Tibial artery (tissue), 4 donors: Measurements from ENCODE around the gene SUMO4.

Source experiments
- DNase-seq, 2 donors: peaks; one replicate each; pipeline ENCODE4 v3.0.0-alpha.2; 2019
- H3K27ac ChIP-seq, 2 donors: fragments of 200-600 bp; sonication (generic) in 1 of 2; 1 replicate in 1 of 2; 2 replicates in 1 of 2; pipeline ENCODE4 v1.5.1; 2018 to 2019; ENCODE audit warnings: mild to moderate bottlenecking in 1 of 2
- H3K27me3 ChIP-seq, 2 donors: fragments of 200-600 bp; sonication (generic) in 1 of 2; one replicate each; pipeline versions ENCODE4 v1.5.1 to v1.6.0; 2016 to 2019
- H3K36me3 ChIP-seq, 3 donors: fragments of 200-600 bp; sonication (generic) in 2 of 3; one replicate each; pipeline ENCODE4 v1.5.1; 2016 to 2019; ENCODE audit warnings: mild to moderate bottlenecking in 2 of 3
- H3K4me1 ChIP-seq, 4 donors: fragments of 200-600 bp; sonication (generic) in 2 of 4; 1 replicate in 3 of 4; 2 replicates in 1 of 4; pipeline ENCODE4 v1.5.1; 2016 to 2019
- H3K4me3 ChIP-seq, 2 donors: fragments of 200-600 bp; sonication (generic) in 1 of 2; 1 replicate in 1 of 2; 2 replicates in 1 of 2; pipeline ENCODE4 v1.5.1; 2018 to 2019; ENCODE audit warnings: mild to moderate bottlenecking in 2 of 2
- H3K9me3 ChIP-seq, 3 donors: fragments of 200-600 bp; sonication (generic) in 1 of 3; one replicate each; pipeline ENCODE4 v1.5.1; 2016 to 2019
- intact Hi-C: fragments of 100-400 bp; cut with DNase I; formaldehyde crosslinking; loops from one replicate; pipeline ENCODE4 v1.15.0; 2023; ENCODE audit warnings: low total_unique reads
- TF ChIP-seq, protein P1 (sequence below), 2 experiments: fragments of 200-600 bp in 1 of 2; fragments of 450-650 bp in 1 of 2; IDR thresholded peaks; one replicate each; pipeline ENCODE4 v1.5.1; 2017 to 2019; ENCODE audit warnings: antibody characterized with exemption in 2 of 2, mild to moderate bottlenecking in 1 of 2, moderate library complexity in 1 of 2

The SUMO4 gene

GRCh38 chr6:149400050-149400449, at the start of gene SUMO4:
SUMO4 (plus strand) TSS chr6:149400262; CDS start chr6:149400392, 130 bp downstream.
- no peak for DNase-seq
- no peaks in the 10 kb centered on the region for H3K9me3 ChIP-seq
- no peaks in the 10 kb centered on the region for H3K27me3 ChIP-seq
- TF ChIP-seq, protein P1, sequence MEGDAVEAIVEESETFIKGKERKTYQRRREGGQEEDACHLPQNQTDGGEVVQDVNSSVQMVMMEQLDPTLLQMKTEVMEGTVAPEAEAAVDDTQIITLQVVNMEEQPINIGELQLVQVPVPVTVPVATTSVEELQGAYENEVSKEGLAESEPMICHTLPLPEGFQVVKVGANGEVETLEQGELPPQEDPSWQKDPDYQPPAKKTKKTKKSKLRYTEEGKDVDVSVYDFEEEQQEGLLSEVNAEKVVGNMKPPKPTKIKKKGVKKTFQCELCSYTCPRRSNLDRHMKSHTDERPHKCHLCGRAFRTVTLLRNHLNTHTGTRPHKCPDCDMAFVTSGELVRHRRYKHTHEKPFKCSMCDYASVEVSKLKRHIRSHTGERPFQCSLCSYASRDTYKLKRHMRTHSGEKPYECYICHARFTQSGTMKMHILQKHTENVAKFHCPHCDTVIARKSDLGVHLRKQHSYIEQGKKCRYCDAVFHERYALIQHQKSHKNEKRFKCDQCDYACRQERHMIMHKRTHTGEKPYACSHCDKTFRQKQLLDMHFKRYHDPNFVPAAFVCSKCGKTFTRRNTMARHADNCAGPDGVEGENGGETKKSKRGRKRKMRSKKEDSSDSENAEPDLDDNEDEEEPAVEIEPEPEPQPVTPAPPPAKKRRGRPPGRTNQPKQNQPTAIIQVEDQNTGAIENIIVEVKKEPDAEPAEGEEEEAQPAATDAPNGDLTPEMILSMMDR (IDR thresholded peaks at IDR 0.05), result no peak
- H3K36me3 ChIP-seq, result peaks cover 20 to 41% (median 37%) of the 10 kb centered on the region in 3 donors
- intact Hi-C loops, result no loop called here
- H3K27ac ChIP-seq, result no peak within 1 kb of the TSS
- no peak within 1 kb of the TSS for H3K4me3 ChIP-seq
- no peaks in the 10 kb centered on the region for H3K4me1 ChIP-seq

- intact Hi-C loops, result no loop called here
- H3K27me3 ChIP-seq, result no peaks in the 10 kb centered on the region
- no peak overlapping the region for H3K27ac ChIP-seq
- no peak overlapping the region for H3K4me3 ChIP-seq
- no peaks in the 10 kb centered on the region for H3K9me3 ChIP-seq
- peaks cover 0 to under 1% (median 0%) of the 10 kb centered on the region in 4 donors for H3K4me1 ChIP-seq
- TF ChIP-seq, protein P1 (IDR thresholded peaks at IDR 0.05), result no peak
- no peaks in the 10 kb centered on the region for H3K36me3 ChIP-seq
- DNase-seq, result no peak
These were observed 46.1 kb upstream of the SUMO4 start for GRCh38 chr6:149354009-149354408.

GRCh38 chr6:149356081-149356750, 43.8 kb upstream of the SUMO4 start:
- no peaks in the 10 kb centered on the region for H3K36me3 ChIP-seq
- intact Hi-C loops, result no loop called here
- H3K27me3 ChIP-seq, result no peaks in the 10 kb centered on the region
- H3K4me1 ChIP-seq, result peaks cover 0 to 4% (median 0%) of the 10 kb centered on the region in 4 donors
- H3K4me3 ChIP-seq, result no peak overlapping the region
- no peak for DNase-seq
- no peaks in the 10 kb centered on the region for H3K9me3 ChIP-seq
- no peak overlapping the region for H3K27ac ChIP-seq
- TF ChIP-seq, protein P1 (IDR thresholded peaks at IDR 0.05), result no peak

DNA sequence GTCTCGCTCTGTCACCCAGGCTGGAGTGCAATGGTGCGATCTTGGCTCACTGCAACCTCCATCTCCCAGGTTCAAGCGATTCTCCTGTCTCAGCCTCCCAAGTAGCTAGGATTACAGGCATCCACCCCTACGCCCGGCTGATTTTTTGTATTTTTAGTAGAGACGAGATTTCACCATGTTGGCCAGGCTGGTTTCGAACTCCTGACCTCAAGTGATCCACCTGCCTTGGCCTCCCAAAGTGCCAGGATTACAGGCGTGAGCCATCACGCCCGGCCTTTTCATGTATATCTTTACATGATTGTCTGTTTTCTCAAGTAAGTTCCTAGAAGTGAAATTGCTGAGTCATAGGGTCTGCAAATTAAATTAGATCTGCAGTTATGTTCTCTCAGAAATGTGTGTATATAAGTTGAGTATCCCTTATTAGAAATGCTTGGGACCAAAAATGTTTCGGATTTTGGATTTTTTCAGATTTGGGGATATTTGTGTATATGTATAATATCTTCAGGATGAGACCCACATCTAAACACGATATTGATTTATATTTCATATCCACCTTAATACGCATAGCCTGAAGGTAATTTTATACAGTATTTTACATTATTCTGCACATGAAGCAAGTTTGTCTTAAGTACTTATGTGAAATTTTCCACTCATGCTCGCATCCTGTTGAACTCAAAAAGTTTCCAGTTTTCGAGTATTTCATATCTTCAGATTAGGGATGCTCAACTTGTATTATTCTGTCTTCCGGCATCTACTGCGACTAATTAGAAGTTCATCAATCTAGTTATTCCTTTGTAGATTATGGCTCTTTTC, 42.1 kb upstream of the SUMO4 start:
- DNase-seq, result no peak
- Histone ChIP-seq H3K27me3 (no peaks in the 10 kb centered on the region), H3K9me3 (no peaks in the 10 kb centered on the region), H3K4me3 (no peak overlapping the region), H3K4me1 (peaks cover 0 to 4% (median 0%) of the 10 kb centered on the region in 4 donors), H3K27ac (no peak overlapping the region), H3K36me3 (no peaks in the 10 kb centered on the region)
- intact Hi-C loops, result no loop called here
- TF ChIP-seq, protein P1 (IDR thresholded peaks at IDR 0.05), result no peak

GRCh38 chr6:149359440-149359839, 40.6 kb upstream of the SUMO4 start:
- no peak overlapping the region for H3K27ac ChIP-seq
- no peaks in the 10 kb centered on the region for H3K27me3 ChIP-seq
- H3K9me3 ChIP-seq, result no peaks in the 10 kb centered on the region
- peaks cover 0 to 14% (median 4%) of the 10 kb centered on the region in 4 donors for H3K4me1 ChIP-seq
- intact Hi-C loops, result no loop called here
- no peak overlapping the region for H3K4me3 ChIP-seq
- H3K36me3 ChIP-seq, result no peaks in the 10 kb centered on the region
- TF ChIP-seq, protein P1 (IDR thresholded peaks at IDR 0.05), result no peak
- DNase-seq, result no peak
